ENCODE results near the gene ALDH3B2. TPM values are rescaled to one million over a fixed set of nuclear protein-coding genes. Genes with fewer than 3 reads are reported as not detected.
"Not testable (repeated sequence)": the region's sequence is repeated elsewhere in the genome, so short reads cannot be mapped to it uniquely, and the experiment has no call there.

The ALDH3B2 gene
- not detected in 3 replicates for total RNA-seq
- long read RNA-seq, result 0 reads

DNA sequence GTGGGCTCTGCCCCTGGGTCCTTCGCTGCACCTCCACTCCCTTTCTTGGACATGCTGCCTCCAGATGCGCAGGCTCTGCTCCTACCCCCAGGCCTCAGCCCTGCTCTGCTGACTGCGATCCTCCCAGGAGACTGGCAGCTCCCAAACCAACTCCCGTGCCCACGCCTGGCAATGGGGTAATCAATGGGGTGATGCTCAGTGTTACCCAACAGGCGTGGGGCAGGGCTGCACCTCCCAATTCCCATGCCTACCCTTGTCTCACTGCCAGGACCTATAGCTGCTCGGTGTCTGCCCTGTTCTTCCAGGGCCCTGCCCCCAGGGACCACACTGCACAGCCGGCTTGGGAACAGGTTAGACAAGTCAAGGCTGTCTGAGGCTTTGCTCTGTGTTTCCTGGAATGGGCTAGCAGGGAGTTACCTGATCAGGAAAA is at the start of gene ALDH3B2:
Gene ALDH3B2, minus strand, starts transcription at position 182 of the 430 bp plus-strand sequence. CDS start 7,688 bp downstream, outside the sequence.
- peaks cover 2% of the 10 kb centered on the region for H3K36me3 Mint-ChIP-seq (ENCODE audit: low read depth)
- no peak for DNase-seq (ENCODE audit: low spot score)
- no peak within 1 kb of the TSS for H3K4me3 Mint-ChIP-seq (ENCODE audit: unreplicated experiment)
- peaks cover 10% of the 10 kb centered on the region for H3K9me3 Mint-ChIP-seq (ENCODE audit: low read depth)
- H3K4me1 Mint-ChIP-seq (ENCODE audit: low read depth), result no peaks in the 10 kb centered on the region
- H3K27me3 Mint-ChIP-seq (ENCODE audit: low read depth), result peaks cover 41% of the 10 kb centered on the region
- no peak for TF ChIP-seq CTCF (IDR thresholded peaks at IDR 0.05)
- H3K27ac Mint-ChIP-seq (ENCODE audit: unreplicated experiment), result no peak within 1 kb of the TSS

GRCh38 chr11:67723036-67723435 is 48.6 kb upstream of the ALDH3B2 start:
- H3K27ac Mint-ChIP-seq (ENCODE audit: unreplicated experiment); DNase-seq (ENCODE audit: low spot score); H3K9me3 Mint-ChIP-seq (ENCODE audit: low read depth); H3K4me3 Mint-ChIP-seq (ENCODE audit: unreplicated experiment); H3K36me3 Mint-ChIP-seq (ENCODE audit: low read depth); H3K4me1 Mint-ChIP-seq (ENCODE audit: low read depth): not testable (repeated sequence)
- H3K27me3 Mint-ChIP-seq (ENCODE audit: low read depth), result peaks cover 46% of the 10 kb centered on the region

GRCh38 chr11:67716226-67716625 is 41.8 kb upstream of the ALDH3B2 start:
- DNase-seq (ENCODE audit: low spot score); H3K4me1 Mint-ChIP-seq (ENCODE audit: low read depth); H3K4me3 Mint-ChIP-seq (ENCODE audit: unreplicated experiment); H3K36me3 Mint-ChIP-seq (ENCODE audit: low read depth); H3K27ac Mint-ChIP-seq (ENCODE audit: unreplicated experiment); H3K9me3 Mint-ChIP-seq (ENCODE audit: low read depth): not testable (repeated sequence)
- H3K27me3 Mint-ChIP-seq (ENCODE audit: low read depth), result peaks cover 38% of the 10 kb centered on the region

GRCh38 chr11:67715801-67716200 is 41.4 kb upstream of the ALDH3B2 start:
- DNase-seq (ENCODE audit: low spot score); H3K27ac Mint-ChIP-seq (ENCODE audit: unreplicated experiment); H3K36me3 Mint-ChIP-seq (ENCODE audit: low read depth); H3K9me3 Mint-ChIP-seq (ENCODE audit: low read depth); H3K4me1 Mint-ChIP-seq (ENCODE audit: low read depth); H3K4me3 Mint-ChIP-seq (ENCODE audit: unreplicated experiment): not testable (repeated sequence)
- H3K27me3 Mint-ChIP-seq (ENCODE audit: low read depth), result peaks cover 40% of the 10 kb centered on the region

GRCh38 chr11:67713892-67714509 is 39.6 kb upstream of the ALDH3B2 start:
- peak; percentile 71 for TF ChIP-seq CTCF (IDR thresholded peaks at IDR 0.05)
- peaks cover 36% of the 10 kb centered on the region for H3K27me3 Mint-ChIP-seq (ENCODE audit: low read depth)
- not testable (repeated sequence) for H3K9me3 Mint-ChIP-seq (ENCODE audit: low read depth); H3K4me3 Mint-ChIP-seq (ENCODE audit: unreplicated experiment); H3K36me3 Mint-ChIP-seq (ENCODE audit: low read depth); H3K27ac Mint-ChIP-seq (ENCODE audit: unreplicated experiment); H3K4me1 Mint-ChIP-seq (ENCODE audit: low read depth); DNase-seq (ENCODE audit: low spot score)

DNA sequence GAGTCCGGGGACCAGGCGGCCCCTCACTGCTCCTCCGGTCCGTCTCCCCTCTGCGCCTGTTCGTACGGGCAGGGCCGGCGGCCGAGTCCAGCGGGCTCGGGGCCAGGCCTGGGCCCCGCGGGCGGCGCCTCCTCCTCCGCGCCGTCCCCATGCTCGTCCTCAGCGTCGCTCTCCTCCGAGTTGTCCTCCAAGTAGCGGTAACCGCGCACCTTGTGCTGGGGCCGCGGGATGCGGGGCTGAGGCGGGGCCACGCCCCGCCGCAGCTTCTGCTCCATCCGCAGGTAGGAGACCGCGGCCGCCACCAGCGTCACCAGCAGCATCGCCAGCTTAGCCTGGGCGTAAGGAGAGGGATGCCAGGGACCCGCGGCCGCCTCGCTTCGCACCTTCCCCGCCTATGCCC is 37.3 kb upstream of the ALDH3B2 start:
- H3K36me3 Mint-ChIP-seq (ENCODE audit: low read depth); H3K4me1 Mint-ChIP-seq (ENCODE audit: low read depth); H3K27ac Mint-ChIP-seq (ENCODE audit: unreplicated experiment); H3K9me3 Mint-ChIP-seq (ENCODE audit: low read depth); DNase-seq (ENCODE audit: low spot score); H3K4me3 Mint-ChIP-seq (ENCODE audit: unreplicated experiment): not testable (repeated sequence)
- peaks cover 22% of the 10 kb centered on the region for H3K27me3 Mint-ChIP-seq (ENCODE audit: low read depth)

GRCh38 chr11:67711212-67711611 is 36.8 kb upstream of the ALDH3B2 start:
- DNase-seq (ENCODE audit: low spot score); H3K4me1 Mint-ChIP-seq (ENCODE audit: low read depth); H3K27ac Mint-ChIP-seq (ENCODE audit: unreplicated experiment); H3K4me3 Mint-ChIP-seq (ENCODE audit: unreplicated experiment); H3K9me3 Mint-ChIP-seq (ENCODE audit: low read depth); H3K36me3 Mint-ChIP-seq (ENCODE audit: low read depth): not testable (repeated sequence)
- peaks cover 19% of the 10 kb centered on the region for H3K27me3 Mint-ChIP-seq (ENCODE audit: low read depth)

- not testable (repeated sequence) for H3K4me3 Mint-ChIP-seq (ENCODE audit: unreplicated experiment); H3K9me3 Mint-ChIP-seq (ENCODE audit: low read depth); H3K4me1 Mint-ChIP-seq (ENCODE audit: low read depth); DNase-seq (ENCODE audit: low spot score); H3K27ac Mint-ChIP-seq (ENCODE audit: unreplicated experiment); H3K36me3 Mint-ChIP-seq (ENCODE audit: low read depth)
- peaks cover 18% of the 10 kb centered on the region for H3K27me3 Mint-ChIP-seq (ENCODE audit: low read depth)
Measured at GRCh38 chr11:67709806-67710205, 35.4 kb upstream of the ALDH3B2 start.

All from chondrocyte (in vitro differentiated cells).